Activated T-helper 1 cell treated with anti-CD3 and anti-CD28 coated beads, Interleukin-2, amount 50 U/mL, for 16 hours (primary cell): ENCODE measurements around the gene COL23A1.

Experiments
- DNase-seq, 2 donors: peaks; one replicate each; pipeline ENCODE4 v3.0.0-alpha.2; 2020; ENCODE audit warnings: low read depth in 1 of 2, low spot score in 1 of 2

The COL23A1 gene

GRCh38 chr5:178557416-178557815 lies 32.8 kb downstream of the COL23A1 start:
- DNase-seq, result no peak

GRCh38 chr5:178555771-178556211 lies 34.4 kb downstream of the COL23A1 start:
- DNase-seq, result no peak

- no peak for DNase-seq
Observed at GRCh38 chr5:178555005-178555404, 35.2 kb downstream of the COL23A1 start.

- DNase-seq, result no peak
Observed at GRCh38 chr5:178554311-178554710, 35.9 kb downstream of the COL23A1 start.

- no peak for DNase-seq
Observed at GRCh38 chr5:178553517-178553916, 36.7 kb downstream of the COL23A1 start.

- DNase-seq, result no peak
Observed at GRCh38 chr5:178551468-178551867, 38.7 kb downstream of the COL23A1 start.

GRCh38 chr5:178551059-178551458 lies 39.1 kb downstream of the COL23A1 start:
- no peak for DNase-seq

GRCh38 chr5:178548746-178549145 lies 41.4 kb downstream of the COL23A1 start:
- DNase-seq, result no peak

GRCh38 chr5:178547753-178548415 lies 42.3 kb downstream of the COL23A1 start:
- DNase-seq, result no peak

GRCh38 chr5:178547052-178547666 lies 43.0 kb downstream of the COL23A1 start:
- DNase-seq, result no peak

GRCh38 chr5:178546675-178547033 lies 43.5 kb downstream of the COL23A1 start:
- DNase-seq, result no peak

GRCh38 chr5:178545941-178546674 lies 44.1 kb downstream of the COL23A1 start:
- DNase-seq, result no peak

GRCh38 chr5:178545176-178545575 lies 45.0 kb downstream of the COL23A1 start:
- no peak for DNase-seq

GRCh38 chr5:178544166-178544834 lies 45.9 kb downstream of the COL23A1 start:
- no peak for DNase-seq

GRCh38 chr5:178542455-178542854 lies 47.7 kb downstream of the COL23A1 start:
- DNase-seq, result no peak

- DNase-seq, result no peak
Observed at GRCh38 chr5:178540526-178540925, 49.7 kb downstream of the COL23A1 start.

- no peak for DNase-seq
Observed at GRCh38 chr5:178538741-178539229, 51.4 kb downstream of the COL23A1 start.

GRCh38 chr5:178537467-178538371 lies 52.5 kb downstream of the COL23A1 start:
- no peak for DNase-seq

GRCh38 chr5:178536541-178537466 lies 53.4 kb downstream of the COL23A1 start:
- no peak for DNase-seq
